Tibial nerve (tissue), 4 donors: ENCODE results near the gene WNT11. TPM values are rescaled to one million over a fixed set of nuclear protein-coding genes. Genes with fewer than 3 reads are reported as not detected.

Experiments
- DNase-seq, 2 donors: peaks; one replicate each; pipeline ENCODE4 v3.0.0-alpha.2; 2019; ENCODE audit warnings: low spot score in 2 of 2
- H3K27ac ChIP-seq, 4 donors: fragments of 200-600 bp; sonication (generic) in 3 of 4; one replicate each; pipeline ENCODE4 v1.5.1; 2017 to 2019; ENCODE audit warnings: mild to moderate bottlenecking in 1 of 4
- H3K27me3 ChIP-seq, 2 donors: fragments of 200-600 bp; sonication (generic) in 1 of 2; one replicate each; pipeline versions ENCODE4 v1.5.1 to v1.6.0; 2017 to 2019
- H3K36me3 ChIP-seq, 3 donors: fragments of 200-600 bp; sonication (generic); one replicate each; pipeline ENCODE4 v1.5.1; 2018 to 2019
- H3K4me1 ChIP-seq, 4 donors: fragments of 200-600 bp; sonication (generic) in 3 of 4; one replicate each; pipeline ENCODE4 v1.5.1; 2017 to 2019
- H3K4me3 ChIP-seq, 4 donors: fragments of 200-600 bp; sonication (generic) in 3 of 4; one replicate each; pipeline ENCODE4 v1.5.1; 2017 to 2019; ENCODE audit warnings: mild to moderate bottlenecking in 1 of 4, moderate library complexity in 1 of 4
- H3K9me3 ChIP-seq, 4 donors: fragments of 200-600 bp; sonication (generic) in 3 of 4; one replicate each; pipeline ENCODE4 v1.5.1; 2017 to 2019
- CTCF ChIP-seq, 5 experiments: fragments of 200-600 bp in 3 of 5; fragments of 450-650 bp in 2 of 5; sonication (generic) in 3 of 5; IDR thresholded peaks; one replicate each; pipeline ENCODE4 v1.5.1; 2016 to 2019; ENCODE audit warnings: antibody characterized with exemption in 5 of 5, mild to moderate bottlenecking in 3 of 5, moderate library complexity in 2 of 5
- EP300 ChIP-seq, 2 donors: sonication (generic); formaldehyde crosslinking; IDR thresholded peaks; one replicate each; pipeline ENCODE4 v1.6.1; 2017; ENCODE audit warnings: antibody characterized with exemption in 2 of 2, mild to moderate bottlenecking in 1 of 2
- POLR2A ChIP-seq, 2 donors: fragments of 450-650 bp; IDR thresholded peaks; one replicate each; pipeline ENCODE4 v1.6.1; 2017; ENCODE audit warnings: antibody characterized with exemption in 2 of 2, mild to moderate bottlenecking in 2 of 2, moderate library complexity in 2 of 2
- WGBS, 2 donors: methylation state at CpG; one replicate each; pipeline ENCODE4 v1.1.5; 2018; 5-methylcytosine and 5-hydroxymethylcytosine counted together
- total RNA-seq, 4 donors: library from RNA; depleted of rRNA; stranded (reverse); fragments of >200 nt; gene quantifications; one replicate each; pipeline ENCODE4 v1.1.0, GENCODE V29; 2016

The WNT11 gene
- total RNA-seq, 4 donors from 2014 or later = 14.2 to 65.7 (median 27.5) TPM

GRCh38 chr11:76226626-76227025 lies 20.3 kb upstream of the WNT11 start:
- WGBS, 2 donors = 94% methylated on average over 3 of the region's 3 CpGs

GRCh38 chr11:76225122-76225611 lies 18.9 kb upstream of the WNT11 start:
- peak overlapping the region in 1 of 4 donors; percentile 25 for H3K27ac ChIP-seq
- no peaks in the 10 kb centered on the region for H3K27me3 ChIP-seq
- WGBS, 2 donors = 64 to 80% methylated on average over 17 of the region's 17 CpGs
- no peaks in the 10 kb centered on the region for H3K4me1 ChIP-seq
- TF ChIP-seq CTCF (IDR thresholded peaks at IDR 0.05) (no peak), POLR2A (IDR thresholded peaks at IDR 0.05) (no peak), EP300 (IDR thresholded peaks at IDR 0.05) (peak in 1 of 2 donors; percentile 41)
- no peaks in the 10 kb centered on the region for H3K36me3 ChIP-seq
- H3K4me3 ChIP-seq = no peak overlapping the region
- DNase-seq = no peak
- H3K9me3 ChIP-seq = no peaks in the 10 kb centered on the region

More at GRCh38 chr11:76226626-76227025, 20.3 kb upstream of the WNT11 start:
- no peaks in the 10 kb centered on the region for H3K9me3 ChIP-seq
- H3K36me3 ChIP-seq = no peaks in the 10 kb centered on the region
- no peaks in the 10 kb centered on the region for H3K27me3 ChIP-seq
- no peak overlapping the region for H3K27ac ChIP-seq
- no peak for DNase-seq
- no peak for TF ChIP-seq CTCF (IDR thresholded peaks at IDR 0.05)
- TF ChIP-seq POLR2A (IDR thresholded peaks at IDR 0.05) = no peak
- TF ChIP-seq EP300 (IDR thresholded peaks at IDR 0.05) = no peak
- H3K4me1 ChIP-seq = no peaks in the 10 kb centered on the region
- no peak overlapping the region for H3K4me3 ChIP-seq

- Histone ChIP-seq H3K27ac (peak overlapping the region in 1 of 4 donors; percentile 25), H3K4me3 (no peak overlapping the region), H3K36me3 (no peaks in the 10 kb centered on the region), H3K9me3 (no peaks in the 10 kb centered on the region), H3K27me3 (no peaks in the 10 kb centered on the region), H3K4me1 (no peaks in the 10 kb centered on the region)
- DNase-seq = no peak
- TF ChIP-seq EP300 (IDR thresholded peaks at IDR 0.05) = no peak
- TF ChIP-seq POLR2A (IDR thresholded peaks at IDR 0.05) = no peak
- TF ChIP-seq CTCF (IDR thresholded peaks at IDR 0.05) = no peak
- 78 to 86% methylated on average over 10 of the region's 10 CpGs for WGBS, 2 donors
These were observed 18.3 kb upstream of the WNT11 start for GRCh38 chr11:76224461-76225121.

- H3K4me1 ChIP-seq = no peaks in the 10 kb centered on the region
- H3K36me3 ChIP-seq = no peaks in the 10 kb centered on the region
- TF ChIP-seq CTCF (IDR thresholded peaks at IDR 0.05) = no peak
- no peaks in the 10 kb centered on the region for H3K9me3 ChIP-seq
- no peak for DNase-seq
- H3K27ac ChIP-seq = no peak overlapping the region
- 90% methylated on average over 3 of the region's 3 CpGs for WGBS, 2 donors
- no peaks in the 10 kb centered on the region for H3K27me3 ChIP-seq
- no peak overlapping the region for H3K4me3 ChIP-seq
These were observed 15.1 kb upstream of the WNT11 start for GRCh38 chr11:76221365-76221764.

GRCh38 chr11:76219243-76219642 lies 12.9 kb upstream of the WNT11 start:
- Histone ChIP-seq H3K4me3 (no peak overlapping the region), H3K36me3 (no peaks in the 10 kb centered on the region), H3K4me1 (no peaks in the 10 kb centered on the region), H3K27me3 (no peaks in the 10 kb centered on the region), H3K27ac (no peak overlapping the region), H3K9me3 (no peaks in the 10 kb centered on the region)
- DNase-seq = no peak
- TF ChIP-seq CTCF (IDR thresholded peaks at IDR 0.05) (no peak), POLR2A (IDR thresholded peaks at IDR 0.05) (no peak)
- WGBS, 2 donors = 71 to 88% methylated on average over 3 of the region's 3 CpGs
